Psoas muscle (tissue), 8 donors: Measurements from ENCODE around the gene IQCH. TPM values are rescaled to one million over a fixed set of nuclear protein-coding genes. Genes with fewer than 3 reads are reported as not detected.
"Not testable (repeated sequence)": the region's sequence is repeated elsewhere in the genome, so short reads cannot be mapped to it uniquely, and the experiment has no call there.

Experiments
- ATAC-seq, 4 donors: fragments of 200-7000 bp; cut with Tn5 transposase; one replicate each; pipeline ENCODE4 v1.9.1; 2020; ENCODE audit warnings: moderate library complexity in 3 of 4, mild to moderate bottlenecking in 2 of 4
- DNase-seq, 2 donors: peaks; one replicate each; pipeline ENCODE4 v3.0.0-alpha.2; 2020
- H3K27ac ChIP-seq: fragments of 200-600 bp; one replicate; pipeline ENCODE4 v1.8.0; 2022
- H3K27me3 ChIP-seq, 3 donors: fragments of 200-600 bp in 1 of 3; one replicate each; pipeline versions ENCODE4 v1.6.1 to v1.8.0; 2013 to 2022; ENCODE audit warnings: low read length in 2 of 3, mild to moderate bottlenecking in 2 of 3, moderate library complexity in 1 of 3; ENCODE audit not compliant: insufficient read depth in 3 of 3
- H3K36me3 ChIP-seq, 2 donors: fragments of 200-600 bp in 1 of 2; one replicate each; pipeline versions ENCODE4 v1.6.1 to v1.8.0; 2013 to 2022; ENCODE audit warnings: low read depth in 1 of 2, mild to moderate bottlenecking in 1 of 2, moderate library complexity in 1 of 2; ENCODE audit not compliant: insufficient read depth in 1 of 2
- H3K4me1 ChIP-seq: fragments of 200-600 bp; one replicate; pipeline ENCODE4 v1.8.0; 2022
- H3K4me3 ChIP-seq: fragments of 200-600 bp; one replicate; pipeline ENCODE4 v1.8.0; 2022; ENCODE audit warnings: mild to moderate bottlenecking
- H3K9me3 ChIP-seq: fragments of 200-600 bp; one replicate; pipeline ENCODE4 v1.8.0; 2022
- CTCF ChIP-seq: fragments of 200-600 bp; IDR thresholded peaks from one replicate; pipeline ENCODE4 v1.8.0; 2022; ENCODE audit warnings: antibody characterized with exemption
- WGBS, 3 donors: extraction: QIAGEN DNeasy Blood & Tissue Kit; methylation state at CpG; one replicate each; pipeline versions ENCODE4 v1.1.6 to v1.1.7; 2013; 5-methylcytosine and 5-hydroxymethylcytosine counted together
- intact Hi-C, 2 donors: fragments of 100-400 bp; cut with DNase I; formaldehyde crosslinking; loops; one replicate each; pipeline versions ENCODE4 v1.11.0 to v1.14.2; 2022
- polyA plus RNA-seq, 3 donors: library from polyadenylated mRNA; stranded (reverse); fragments of 200-250 nt; gene quantifications; one replicate each; pipeline ENCODE4 v1.2.3, GENCODE V29; 2013
- total RNA-seq, 4 donors: library from RNA; stranded (reverse); fragmentation: NEBNext Ultra II Directional in 2 of 4; extraction: Animal tissue kit (Norgen Biotek cat#: 25700) in 2 of 4; gene quantifications; one replicate each; pipeline versions ENCODE4 v1.2.1 to v1.2.4, GENCODE V29; 2021 to 2023
- donor health status: healthy with polysubstance abuse.
- donor health status: DM: no; HTN: no; CAD: no; lungs with moderate emphysema.
- donor health status: Bipolar disorder and iron deficiency.
- donor health status: healthy.
- donor health status: DM: yes; HTN: yes; CAD: no.
- donor health status: DM: no; HTN: no; CAD: no.
- donor health status: DM: no; HTN: no; CAD: no.
- donor health status: DM: yes; HTN: yes; CAD: no.

Gene IQCH
- total and polyA plus RNA-seq, 7 donors, result 0.27 to 1.0 (median 0.60) TPM

GRCh38 chr15:67242708-67243111, 11.9 kb upstream of the IQCH start:
- TF ChIP-seq CTCF, result no peak
- Histone ChIP-seq H3K9me3 (no peaks in the 10 kb centered on the region), H3K27ac (no peak overlapping the region), H3K4me3 (no peak overlapping the region), H3K27me3 (no peaks in the 10 kb centered on the region), H3K4me1 (peaks cover 21% of the 10 kb centered on the region), H3K36me3 (peaks cover 0 to 14% of the 10 kb centered on the region in 2 donors)
- ATAC-seq (peak; percentile 23 to 76 (median 56)), DNase-seq (no peak)
- WGBS, 3 donors, result 10 to 20% (median 12%) methylated on average over 3 of the region's 3 CpGs
- intact Hi-C loops, result loop anchor here in 1 of 2 donors (5.0 kb wide), 1 partner anchor 40 kb away; no protein-coding TSS in a partner anchor

GRCh38 chr15:67244971-67245478, 9.6 kb upstream of the IQCH start:
- H3K27ac ChIP-seq, result no peak overlapping the region
- H3K36me3 ChIP-seq, result peaks cover 0 to 14% of the 10 kb centered on the region in 2 donors
- H3K4me3 ChIP-seq, result no peak overlapping the region
- peaks cover 18% of the 10 kb centered on the region for H3K4me1 ChIP-seq
- no peak for TF ChIP-seq CTCF
- H3K9me3 ChIP-seq, result no peaks in the 10 kb centered on the region
- H3K27me3 ChIP-seq, result no peaks in the 10 kb centered on the region
- intact Hi-C loops, result loop anchor here (5.0 kb wide), 2 partner anchors 33 to 43 kb away; no protein-coding TSS in a partner anchor
- WGBS, 3 donors, result 89 to 93% (median 91%) methylated on average over 3 of the region's 3 CpGs
- DNase-seq (no peak), ATAC-seq (no peak)

DNA sequence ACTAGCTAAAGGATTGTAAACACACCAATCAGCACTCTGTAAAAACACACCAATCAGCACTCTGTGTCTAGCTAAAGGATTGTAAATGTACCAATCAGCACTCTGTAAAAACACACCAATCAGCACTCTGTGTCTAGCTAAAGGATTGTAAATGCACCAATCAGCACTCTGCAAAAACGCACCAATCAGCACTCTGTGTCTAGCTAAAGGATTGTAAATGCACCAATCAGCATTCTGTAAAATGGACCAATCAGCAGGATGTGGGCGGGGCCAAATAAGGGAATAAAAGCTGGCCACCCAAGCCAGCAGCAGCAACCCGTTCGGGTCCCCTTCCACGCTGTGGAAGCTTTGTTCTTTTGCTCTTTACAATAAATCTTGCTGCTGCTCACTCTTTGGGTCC, 8.0 kb upstream of the IQCH start:
- not testable (repeated sequence) for H3K27ac ChIP-seq, ATAC-seq, H3K9me3 ChIP-seq, H3K27me3 ChIP-seq, H3K4me3 ChIP-seq, DNase-seq
- WGBS, 3 donors, result 95 to 98% (median 97%) methylated on average over 5 of the region's 5 CpGs
- intact Hi-C loops, result loop anchor here in 1 of 2 donors (5.0 kb wide), 1 partner anchor 34 kb away; no protein-coding TSS in a partner anchor
- Histone ChIP-seq H3K36me3 (peaks cover 0 to 14% of the 10 kb centered on the region in 2 donors), H3K4me1 (peaks cover 14% of the 10 kb centered on the region)

GRCh38 chr15:67248011-67248505, 6.5 kb upstream of the IQCH start:
- H3K4me3 ChIP-seq, result no peak overlapping the region
- H3K4me1 ChIP-seq, result peaks cover 14% of the 10 kb centered on the region
- DNase-seq, result no peak
- no peak for TF ChIP-seq CTCF
- H3K27me3 ChIP-seq, result no peaks in the 10 kb centered on the region
- H3K36me3 ChIP-seq, result peaks cover 0 to 14% of the 10 kb centered on the region in 2 donors
- H3K9me3 ChIP-seq, result no peaks in the 10 kb centered on the region
- no peak overlapping the region for H3K27ac ChIP-seq
- ATAC-seq, result no peak
- intact Hi-C loops, result loop anchor here in 1 of 2 donors (5.0 kb wide), 1 partner anchor 36 kb away; no protein-coding TSS in a partner anchor

DNA sequence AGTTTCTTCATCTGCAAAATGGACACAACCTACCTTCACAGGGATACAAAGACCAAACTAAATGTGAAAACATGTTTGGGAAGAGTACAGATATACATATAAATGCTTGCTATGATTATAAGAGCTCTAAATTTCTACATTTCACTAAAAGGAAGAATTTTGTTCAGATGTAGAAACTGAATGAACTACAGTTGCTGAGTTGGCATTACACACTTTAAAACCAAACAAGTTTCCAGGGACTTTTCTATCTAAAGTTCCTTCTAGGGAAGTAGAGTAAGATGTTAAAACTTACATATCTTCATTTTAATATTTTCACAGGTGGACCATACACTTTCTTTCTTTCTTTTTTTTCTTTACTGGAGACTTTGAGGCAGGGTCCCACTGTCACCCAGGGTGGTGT, 4.8 kb upstream of the IQCH start:
- H3K36me3 ChIP-seq, result peaks cover 0 to 14% of the 10 kb centered on the region in 2 donors
- no peak for TF ChIP-seq CTCF
- no peak overlapping the region for H3K4me3 ChIP-seq
- ATAC-seq, result no peak
- no peak overlapping the region for H3K27ac ChIP-seq
- no peaks in the 10 kb centered on the region for H3K9me3 ChIP-seq
- intact Hi-C loops, result loop anchor here (5.0 to 10.0 kb wide), 5 partner anchors 38 to 185 kb away; partner anchors contain the start of gene SMAD3 (in 2 of the 2)
- DNase-seq, result no peak
- no peaks in the 10 kb centered on the region for H3K27me3 ChIP-seq
- peaks cover 14% of the 10 kb centered on the region for H3K4me1 ChIP-seq
